ENCODE measurements around the gene RAPGEF5.

Gene RAPGEF5

GRCh38 chr7:22343612-22344011, 13.3 kb downstream of the RAPGEF5 start:
- DNase-seq, result no peak

GRCh38 chr7:22343071-22343470, 13.9 kb downstream of the RAPGEF5 start:
- no peak for DNase-seq

GRCh38 chr7:22339725-22340390, 17.1 kb downstream of the RAPGEF5 start:
- DNase-seq, result no peak

GRCh38 chr7:22338877-22339276, 18.1 kb downstream of the RAPGEF5 start:
- DNase-seq, result no peak

- no peak for DNase-seq
Observed at GRCh38 chr7:22338411-22338810, 18.5 kb downstream of the RAPGEF5 start.

- DNase-seq, result no peak
Observed at GRCh38 chr7:22333680-22334141, 23.2 kb downstream of the RAPGEF5 start.

- no peak for DNase-seq
Observed at GRCh38 chr7:22332461-22332870, 24.5 kb downstream of the RAPGEF5 start.

GRCh38 chr7:22331704-22332103, 25.2 kb downstream of the RAPGEF5 start:
- no peak for DNase-seq

GRCh38 chr7:22330903-22331302, 26.1 kb downstream of the RAPGEF5 start:
- DNase-seq, result no peak

GRCh38 chr7:22329816-22330524, 27.0 kb downstream of the RAPGEF5 start:
- no peak for DNase-seq

GRCh38 chr7:22326181-22326580, 30.8 kb downstream of the RAPGEF5 start:
- no peak for DNase-seq

- DNase-seq, result no peak
Observed at GRCh38 chr7:22325671-22326070, 31.3 kb downstream of the RAPGEF5 start.

GRCh38 chr7:22323714-22324113, 33.2 kb downstream of the RAPGEF5 start:
- DNase-seq, result no peak

GRCh38 chr7:22320416-22320815, 36.5 kb downstream of the RAPGEF5 start:
- no peak for DNase-seq

- DNase-seq, result no peak
Observed at GRCh38 chr7:22319424-22320403, 37.2 kb downstream of the RAPGEF5 start.

- DNase-seq, result no peak
Observed at GRCh38 chr7:22318376-22318775, 38.6 kb downstream of the RAPGEF5 start.

GRCh38 chr7:22317632-22318031, 39.3 kb downstream of the RAPGEF5 start:
- no peak for DNase-seq

GRCh38 chr7:22316914-22317313, 40.0 kb downstream of the RAPGEF5 start:
- no peak for DNase-seq

GRCh38 chr7:22307816-22308215, 49.1 kb downstream of the RAPGEF5 start:
- no peak for DNase-seq

- DNase-seq, result no peak
Observed at GRCh38 chr7:22305706-22306105, 51.2 kb downstream of the RAPGEF5 start.

- DNase-seq, result no peak
Observed at GRCh38 chr7:22302951-22303423, 54.0 kb downstream of the RAPGEF5 start.

GRCh38 chr7:22302193-22302592, 54.8 kb downstream of the RAPGEF5 start:
- DNase-seq, result no peak

- DNase-seq, result no peak
Observed at GRCh38 chr7:22301790-22302189, 55.2 kb downstream of the RAPGEF5 start.
